Skeletal muscle satellite cell (primary cell): ENCODE results near the gene GPC6.
A peak's percentile ranks its signal among the peaks of the same experiment; 100 is the strongest.
"Not testable (repeated sequence)": the region's sequence is repeated elsewhere in the genome, so short reads cannot be mapped to it uniquely, and the experiment has no call there.

Source experiments
- H3K27me3 ChIP-seq: 2 replicates; pipeline ENCODE4 v1.7.0; 2013; ENCODE audit warnings: low read length; ENCODE audit not compliant: control insufficient read depth, insufficient read depth
- H3K36me3 ChIP-seq: 2 replicates; pipeline ENCODE4 v1.7.0; 2013; ENCODE audit warnings: mild to moderate bottlenecking, control low read depth, low read length; ENCODE audit not compliant: insufficient read depth
- H3K4me1 ChIP-seq: 2 replicates; pipeline ENCODE4 v1.7.0; 2013; ENCODE audit warnings: low read length; ENCODE audit not compliant: control insufficient read depth, insufficient read depth
- H3K4me2 ChIP-seq: 2 replicates; pipeline ENCODE4 v1.7.0; 2013; ENCODE audit warnings: mild to moderate bottlenecking, low read length
- H3K4me3 ChIP-seq: 2 replicates; pipeline ENCODE4 v1.7.0; 2013; ENCODE audit warnings: low read length
- H3K9ac ChIP-seq: 2 replicates; pipeline ENCODE4 v1.7.0; 2013; ENCODE audit warnings: mild to moderate bottlenecking, low read depth, low read length, moderate library complexity
- H3K9me3 ChIP-seq: replicated peaks from 2 replicates; pipeline ENCODE4 v1.7.0; 2013; ENCODE audit warnings: mild to moderate bottlenecking, control low read depth, low read length

The GPC6 gene

DNA sequence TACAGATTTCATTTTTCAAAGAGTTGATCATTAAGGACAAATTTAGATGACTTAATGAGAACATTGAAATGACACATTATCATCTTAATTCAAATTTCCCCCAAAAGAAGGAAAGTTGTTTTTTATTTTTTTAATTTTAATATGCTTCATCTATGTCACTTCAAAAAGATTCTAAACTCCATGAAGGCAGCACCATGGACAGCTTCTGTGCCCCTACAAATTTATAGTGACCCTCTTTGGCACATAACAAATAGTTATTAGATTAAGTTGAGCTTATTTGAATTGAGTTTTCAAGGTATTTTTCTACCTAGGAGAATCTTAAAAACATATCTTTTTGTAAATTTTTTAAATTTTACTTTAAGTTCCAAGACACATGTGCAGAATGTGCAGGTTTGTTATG is 1054.2 kb downstream of the GPC6 start:
- Histone ChIP-seq H3K4me2 (no peak overlapping the region), H3K9ac (no peak overlapping the region), H3K9me3 (no peaks in the 10 kb centered on the region), H3K4me3 (no peak overlapping the region), H3K4me1 (no peaks in the 10 kb centered on the region), H3K36me3 (no peaks in the 10 kb centered on the region), H3K27me3 (no peaks in the 10 kb centered on the region)

DNA sequence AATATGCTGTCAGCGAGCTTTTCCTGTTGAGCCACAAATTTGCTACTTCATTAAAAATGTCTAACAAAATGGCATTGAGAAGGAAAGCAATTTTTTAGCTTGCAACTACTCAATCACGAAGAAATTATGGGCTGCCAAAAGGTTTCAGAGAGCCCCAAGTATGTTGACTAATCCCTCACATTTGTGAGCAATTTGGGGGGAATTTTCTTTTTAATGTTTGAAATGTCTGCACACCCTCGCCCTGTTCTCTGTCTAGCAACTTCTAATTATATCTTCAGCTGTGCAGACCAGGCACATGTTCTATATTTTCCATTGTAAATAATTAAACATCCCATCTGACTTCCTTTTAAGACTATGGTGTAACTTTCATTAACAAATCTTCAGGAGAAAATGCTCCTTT is 1060.0 kb downstream of the GPC6 start:
- no peak overlapping the region for H3K4me3 ChIP-seq
- H3K9ac ChIP-seq = no peak overlapping the region
- no peaks in the 10 kb centered on the region for H3K36me3 ChIP-seq
- no peaks in the 10 kb centered on the region for H3K27me3 ChIP-seq
- H3K4me1 ChIP-seq = no peaks in the 10 kb centered on the region
- H3K4me2 ChIP-seq = no peak overlapping the region
- no peaks in the 10 kb centered on the region for H3K9me3 ChIP-seq

GRCh38 chr13:94291631-94292322 is 1065.2 kb downstream of the GPC6 start:
- Histone ChIP-seq H3K36me3 (no peaks in the 10 kb centered on the region), H3K27me3 (no peaks in the 10 kb centered on the region), H3K9ac (no peak overlapping the region), H3K9me3 (no peaks in the 10 kb centered on the region), H3K4me3 (no peak overlapping the region), H3K4me2 (no peak overlapping the region), H3K4me1 (no peaks in the 10 kb centered on the region)

GRCh38 chr13:94292323-94292640 is 1065.7 kb downstream of the GPC6 start:
- Histone ChIP-seq H3K27me3 (no peaks in the 10 kb centered on the region), H3K4me1 (no peaks in the 10 kb centered on the region), H3K36me3 (no peaks in the 10 kb centered on the region), H3K4me3 (no peak overlapping the region), H3K9ac (no peak overlapping the region), H3K4me2 (no peak overlapping the region), H3K9me3 (no peaks in the 10 kb centered on the region)

DNA sequence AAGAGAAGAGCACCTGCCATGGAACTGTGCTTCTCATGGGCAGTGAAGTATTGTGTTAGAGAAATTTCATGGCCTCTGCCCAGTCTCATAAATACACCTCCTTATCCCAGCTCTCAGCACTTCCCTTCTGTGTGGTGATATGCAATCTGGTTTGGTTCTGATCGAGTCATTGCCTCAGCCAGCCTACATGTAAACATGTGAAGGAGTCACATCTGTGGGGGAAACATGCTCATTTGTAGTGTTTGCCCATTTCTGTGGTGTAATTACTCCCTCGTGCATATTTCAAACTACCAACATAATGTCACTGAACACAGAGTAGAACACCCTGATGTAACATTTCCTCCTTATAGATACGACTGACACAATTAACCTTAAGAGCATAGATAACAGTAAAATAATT is 1069.9 kb downstream of the GPC6 start:
- Histone ChIP-seq H3K9me3 (no peaks in the 10 kb centered on the region), H3K36me3 (no peaks in the 10 kb centered on the region)

DNA sequence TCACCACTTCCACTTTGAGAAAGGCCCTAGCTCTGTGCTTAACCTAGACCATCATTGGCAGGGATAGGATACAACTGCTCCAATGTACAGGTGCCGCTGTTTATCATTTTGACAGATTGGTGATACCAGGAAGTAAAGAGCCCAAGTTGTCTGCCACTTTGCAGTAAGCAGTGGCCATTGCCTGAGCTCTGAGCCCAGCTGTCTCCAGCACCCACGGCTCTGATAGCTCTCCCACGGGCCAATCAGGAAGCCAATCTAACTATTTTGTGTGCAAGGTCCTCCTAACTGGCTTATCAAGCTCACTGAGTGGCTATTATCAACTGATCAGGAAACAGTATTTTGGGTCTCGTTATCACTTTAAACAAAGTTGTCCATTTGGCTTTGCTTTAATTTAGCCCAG is 1071.7 kb downstream of the GPC6 start:
- Histone ChIP-seq H3K4me1 (no peaks in the 10 kb centered on the region), H3K4me2 (no peak overlapping the region), H3K9ac (no peak overlapping the region), H3K4me3 (no peak overlapping the region), H3K27me3 (no peaks in the 10 kb centered on the region), H3K36me3 (no peaks in the 10 kb centered on the region), H3K9me3 (no peaks in the 10 kb centered on the region)

More for the DNA sequence above, 1069.9 kb downstream of the GPC6 start:
- Histone ChIP-seq H3K4me1 (no peaks in the 10 kb centered on the region), H3K27me3 (no peaks in the 10 kb centered on the region), H3K4me2 (no peak overlapping the region), H3K4me3 (no peak overlapping the region), H3K9ac (no peak overlapping the region)

- peaks cover 13% of the 10 kb centered on the region for H3K4me1 ChIP-seq
These were observed 1073.8 kb downstream of the GPC6 start for GRCh38 chr13:94300401-94300800.

DNA sequence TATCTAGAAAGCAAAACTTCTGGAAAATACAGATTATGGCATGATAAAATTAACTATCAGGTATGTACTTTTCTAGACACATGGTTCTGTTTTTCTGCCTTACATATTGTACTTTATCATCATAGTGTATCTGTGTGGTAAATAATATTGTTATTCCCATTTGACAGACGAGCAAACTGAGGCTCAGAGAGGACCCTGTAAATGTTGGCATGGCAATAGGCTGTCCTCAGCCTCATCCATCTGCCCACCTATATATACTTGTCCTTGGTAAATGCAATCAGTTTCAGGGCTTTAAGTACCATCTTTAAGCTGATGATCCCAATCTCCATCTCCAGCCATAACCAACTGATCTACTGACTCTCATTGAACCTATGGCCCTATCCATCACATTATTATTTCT is 1074.9 kb downstream of the GPC6 start:
- no peaks in the 10 kb centered on the region for H3K9me3 ChIP-seq
- no peak overlapping the region for H3K9ac ChIP-seq
- H3K27me3 ChIP-seq = no peaks in the 10 kb centered on the region
- no peaks in the 10 kb centered on the region for H3K36me3 ChIP-seq
- H3K4me2 ChIP-seq = no peak overlapping the region
- no peak overlapping the region for H3K4me3 ChIP-seq
- peaks cover 24% of the 10 kb centered on the region for H3K4me1 ChIP-seq

More at GRCh38 chr13:94300401-94300800, 1073.8 kb downstream of the GPC6 start:
- no peak overlapping the region for H3K9ac ChIP-seq
- no peak overlapping the region for H3K4me2 ChIP-seq
- H3K9me3 ChIP-seq = no peaks in the 10 kb centered on the region
- H3K27me3 ChIP-seq = no peaks in the 10 kb centered on the region
- H3K36me3 ChIP-seq = no peaks in the 10 kb centered on the region
- no peak overlapping the region for H3K4me3 ChIP-seq

DNA sequence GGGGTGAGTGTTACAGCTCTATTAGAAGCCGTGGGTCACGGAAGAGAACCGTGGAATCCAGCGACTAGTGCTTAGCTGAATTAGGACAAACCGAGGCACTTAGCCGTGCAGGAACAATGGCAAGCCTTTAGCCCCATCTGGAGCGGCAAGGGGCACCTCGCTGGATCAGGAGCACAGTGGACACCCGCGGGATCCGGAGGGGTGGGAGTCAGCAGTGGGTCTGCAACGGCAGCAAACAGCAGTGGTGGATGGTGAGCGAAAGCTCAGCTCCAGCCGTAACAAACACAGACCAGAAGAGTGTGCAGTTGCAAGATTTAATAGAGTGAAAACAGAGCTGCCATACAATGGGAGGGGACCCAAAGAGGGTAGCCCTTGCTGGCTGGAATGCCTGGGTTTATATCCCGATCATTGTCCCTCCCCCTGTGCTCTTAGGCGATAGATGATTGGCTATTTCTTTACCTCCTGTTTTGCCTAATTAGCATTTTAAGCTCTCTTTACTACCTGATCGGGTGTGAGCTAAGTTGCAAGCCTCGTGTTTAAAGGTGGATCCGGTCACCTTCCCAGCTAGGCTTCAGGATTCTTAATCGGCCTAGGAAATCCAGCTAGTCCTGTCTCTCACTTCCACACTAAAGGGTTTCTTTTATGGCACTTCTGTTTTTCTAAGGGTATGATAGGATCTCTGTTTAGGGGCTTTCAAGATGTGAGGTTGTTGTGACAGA is 1076.4 kb downstream of the GPC6 start:
- not testable (repeated sequence) for H3K4me2 ChIP-seq, H3K9ac ChIP-seq, H3K27me3 ChIP-seq, H3K4me3 ChIP-seq, H3K36me3 ChIP-seq, H3K9me3 ChIP-seq
- H3K4me1 ChIP-seq = peaks cover 29% of the 10 kb centered on the region

DNA sequence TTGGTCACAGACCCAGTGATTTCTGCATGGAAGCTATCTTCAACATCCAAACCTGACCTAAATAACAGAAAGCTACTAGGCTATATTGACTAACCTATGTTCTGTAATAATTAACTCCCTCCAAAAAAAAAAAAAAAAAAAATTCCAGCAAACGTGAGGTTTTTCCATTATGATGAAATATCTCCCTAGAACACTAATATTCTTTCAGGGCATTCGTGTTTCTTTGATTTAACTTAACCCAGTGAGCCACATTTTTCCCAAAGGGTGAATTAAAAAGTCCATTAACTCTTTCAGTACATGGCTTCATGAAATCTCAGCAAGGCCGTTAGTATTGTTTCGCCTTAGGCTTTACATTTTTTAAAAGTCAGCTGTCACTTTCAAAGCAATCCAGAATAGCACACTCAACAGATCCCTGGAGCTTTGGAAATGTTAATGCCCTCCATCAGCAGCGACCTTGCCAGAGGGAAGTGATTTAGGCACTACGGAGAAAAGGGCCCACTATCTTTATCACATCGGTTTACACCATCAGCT is 1077.1 kb downstream of the GPC6 start:
- peaks cover 30% of the 10 kb centered on the region for H3K4me1 ChIP-seq
- H3K4me2 ChIP-seq = no peak overlapping the region
- H3K9me3 ChIP-seq = no peaks in the 10 kb centered on the region
- H3K27me3 ChIP-seq = no peaks in the 10 kb centered on the region
- H3K4me3 ChIP-seq = no peak overlapping the region
- no peak overlapping the region for H3K9ac ChIP-seq
- H3K36me3 ChIP-seq = no peaks in the 10 kb centered on the region

DNA sequence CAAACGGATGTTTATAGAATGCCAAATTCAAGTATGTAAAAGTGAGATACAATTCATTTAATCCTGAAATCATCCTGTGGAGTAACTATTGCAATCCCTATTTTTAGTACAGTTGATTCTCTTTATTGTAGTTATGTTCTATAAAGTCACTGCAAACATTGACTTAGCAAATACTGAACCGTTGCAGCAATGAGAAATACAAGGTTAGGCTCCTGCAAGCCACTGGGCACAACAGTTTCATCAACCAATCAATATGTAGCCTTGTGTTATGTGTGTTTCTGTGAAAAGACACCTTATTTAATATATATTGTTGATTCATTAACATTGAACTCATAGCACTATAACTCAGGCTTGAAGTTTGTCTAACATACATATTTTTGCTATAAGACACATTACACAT is 1078.4 kb downstream of the GPC6 start:
- peak overlapping the region; percentile 30 for H3K4me3 ChIP-seq
- H3K27me3 ChIP-seq = no peaks in the 10 kb centered on the region
- peak overlapping the region; percentile 56 for H3K4me2 ChIP-seq
- H3K9ac ChIP-seq = peak overlapping the region; percentile 24
- H3K36me3 ChIP-seq = no peaks in the 10 kb centered on the region
- H3K9me3 ChIP-seq = no peaks in the 10 kb centered on the region
- peaks cover 43% of the 10 kb centered on the region for H3K4me1 ChIP-seq

DNA sequence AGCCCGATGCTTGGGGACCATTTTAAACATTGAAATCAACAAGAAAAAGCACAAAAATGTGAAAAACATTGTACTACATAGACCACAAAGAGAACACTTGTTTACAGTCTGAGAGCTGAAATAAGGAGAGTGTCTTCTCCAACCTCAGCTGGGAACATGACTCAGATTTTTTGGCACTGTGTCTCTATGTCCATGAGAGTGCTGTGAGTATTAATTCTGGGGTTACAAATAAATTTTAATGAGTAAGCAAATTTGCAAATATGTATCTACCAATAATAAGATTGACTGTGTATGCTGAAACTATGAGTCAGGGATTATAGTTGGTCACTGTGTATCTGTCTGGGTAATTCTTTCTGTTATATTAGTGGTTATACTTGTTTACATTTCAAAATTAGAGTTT is 1078.9 kb downstream of the GPC6 start:
- Histone ChIP-seq H3K4me2 (peak overlapping the region; percentile 56), H3K4me3 (peak overlapping the region; percentile 38), H3K27me3 (no peaks in the 10 kb centered on the region), H3K4me1 (peaks cover 47% of the 10 kb centered on the region), H3K9me3 (no peaks in the 10 kb centered on the region), H3K9ac (peak overlapping the region; percentile 50), H3K36me3 (no peaks in the 10 kb centered on the region)
